HG03520 (cell line): ENCODE data around the gene ARRB2.
"Not testable (repeated sequence)": the region's sequence is repeated elsewhere in the genome, so short reads cannot be mapped to it uniquely, and the experiment has no call there.

Experiments used
- ATAC-seq: cut with Tn5 transposase; IDR thresholded peaks from one replicate; pipeline ENCODE4 v1.9.1; 2021; ENCODE audit warnings: mild to moderate bottlenecking, moderate library complexity; ENCODE audit not compliant: unreplicated experiment

ARRB2 gene

DNA sequence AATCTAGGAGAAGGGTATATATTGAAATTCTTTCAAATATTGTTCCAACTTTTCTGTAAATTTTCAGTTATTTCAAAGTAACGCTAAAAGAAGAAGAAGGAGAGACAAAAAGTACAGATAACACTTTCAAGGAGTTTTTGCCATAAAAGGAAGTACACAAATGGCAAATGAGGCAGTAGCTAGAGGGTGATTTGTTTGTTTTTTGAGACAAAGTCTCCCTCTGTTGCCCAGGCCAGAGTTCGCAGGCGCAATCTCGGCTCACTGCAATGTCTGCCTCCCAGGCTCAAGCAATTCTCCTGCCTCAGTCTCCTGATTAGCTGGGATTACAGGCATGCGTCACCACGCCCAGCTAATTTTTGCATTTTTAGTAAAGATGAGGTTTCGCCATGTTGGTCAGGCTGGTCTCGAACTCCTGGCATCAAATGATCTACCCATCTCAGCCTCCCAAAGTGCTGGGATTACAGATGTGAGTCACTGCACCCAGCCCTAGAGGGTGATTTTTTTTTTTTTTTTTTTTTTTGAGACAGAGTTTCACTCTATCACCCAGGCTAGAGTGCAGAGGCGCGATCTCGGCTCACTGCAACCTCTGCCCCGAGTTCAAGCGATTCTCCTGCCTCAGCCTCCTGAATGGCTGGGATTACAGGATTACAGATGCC lies 10.9 kb upstream of the ARRB2 start:
- ATAC-seq = not testable (repeated sequence)

DNA sequence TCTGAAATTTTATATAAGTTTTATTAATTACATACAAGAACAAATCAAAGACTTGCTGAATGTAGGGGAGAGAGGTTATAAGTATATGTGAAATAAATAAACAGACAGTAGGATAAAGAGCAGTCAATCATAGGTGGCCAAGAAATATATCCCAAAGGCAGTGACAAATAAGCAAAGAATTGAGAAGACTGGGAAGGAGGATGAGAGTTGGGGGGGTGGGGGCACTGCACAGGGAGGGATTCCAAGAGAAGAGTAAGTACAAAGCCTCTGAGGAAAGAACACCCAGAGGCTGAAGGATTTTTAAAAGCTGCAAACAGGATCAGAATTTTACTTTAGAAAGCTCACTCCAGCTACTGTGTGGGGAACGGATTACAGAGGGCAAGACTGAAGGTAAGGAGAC lies 9.3 kb upstream of the ARRB2 start:
- ATAC-seq = no peak

DNA sequence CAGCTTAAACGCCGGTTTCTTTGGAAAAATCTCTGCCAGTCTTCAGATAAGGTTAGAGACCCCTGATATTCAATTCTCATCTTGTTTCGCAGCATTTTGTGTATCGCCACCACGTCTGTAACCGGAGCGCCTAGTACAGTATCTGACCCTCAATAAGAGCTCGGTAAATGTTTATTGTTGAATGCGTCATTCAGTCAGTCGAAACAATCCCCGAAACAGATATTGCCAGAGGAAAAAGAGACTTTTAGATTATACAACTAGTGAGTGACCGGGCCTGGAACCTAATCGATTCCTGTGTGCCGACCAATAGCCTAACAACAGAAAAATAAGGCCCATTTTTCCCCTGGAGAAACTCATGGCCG lies 7.1 kb upstream of the ARRB2 start:
- no peak for ATAC-seq

- not testable (repeated sequence) for ATAC-seq
Observed at GRCh38 chr17:4704574-4704907, 5.9 kb upstream of the ARRB2 start.

DNA sequence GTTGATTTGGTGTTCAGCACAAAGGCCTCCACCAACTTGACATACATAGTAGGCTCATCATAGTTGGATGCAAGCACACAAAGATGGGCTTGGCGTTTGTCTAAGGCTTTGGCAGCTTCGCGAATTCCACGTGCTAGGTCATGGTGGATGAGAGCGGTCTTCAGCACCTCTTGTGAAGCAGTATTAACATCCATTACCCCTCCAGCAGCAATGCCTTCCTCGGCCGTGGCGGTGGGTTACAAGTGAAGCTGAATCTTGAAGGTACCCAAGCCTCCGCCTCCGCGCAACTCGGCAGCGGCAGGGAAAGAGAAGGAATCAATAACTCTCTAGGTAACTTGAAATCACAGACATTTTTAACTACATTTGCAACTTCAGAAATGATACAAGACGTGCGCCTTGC lies 5.4 kb upstream of the ARRB2 start:
- ATAC-seq = no peak

- no peak for ATAC-seq
Observed at GRCh38 chr17:4706121-4706520, 4.3 kb upstream of the ARRB2 start.

GRCh38 chr17:4708436-4708835 lies 2.0 kb upstream of the ARRB2 start:
- no peak for ATAC-seq

- ATAC-seq = no peak
Observed at GRCh38 chr17:4710693-4711634, 532 bp downstream of the ARRB2 start.

GRCh38 chr17:4711661-4712181 lies 1.3 kb downstream of the ARRB2 start:
- ATAC-seq = no peak

GRCh38 chr17:4712526-4712925 lies 2.1 kb downstream of the ARRB2 start:
- ATAC-seq = no peak

DNA sequence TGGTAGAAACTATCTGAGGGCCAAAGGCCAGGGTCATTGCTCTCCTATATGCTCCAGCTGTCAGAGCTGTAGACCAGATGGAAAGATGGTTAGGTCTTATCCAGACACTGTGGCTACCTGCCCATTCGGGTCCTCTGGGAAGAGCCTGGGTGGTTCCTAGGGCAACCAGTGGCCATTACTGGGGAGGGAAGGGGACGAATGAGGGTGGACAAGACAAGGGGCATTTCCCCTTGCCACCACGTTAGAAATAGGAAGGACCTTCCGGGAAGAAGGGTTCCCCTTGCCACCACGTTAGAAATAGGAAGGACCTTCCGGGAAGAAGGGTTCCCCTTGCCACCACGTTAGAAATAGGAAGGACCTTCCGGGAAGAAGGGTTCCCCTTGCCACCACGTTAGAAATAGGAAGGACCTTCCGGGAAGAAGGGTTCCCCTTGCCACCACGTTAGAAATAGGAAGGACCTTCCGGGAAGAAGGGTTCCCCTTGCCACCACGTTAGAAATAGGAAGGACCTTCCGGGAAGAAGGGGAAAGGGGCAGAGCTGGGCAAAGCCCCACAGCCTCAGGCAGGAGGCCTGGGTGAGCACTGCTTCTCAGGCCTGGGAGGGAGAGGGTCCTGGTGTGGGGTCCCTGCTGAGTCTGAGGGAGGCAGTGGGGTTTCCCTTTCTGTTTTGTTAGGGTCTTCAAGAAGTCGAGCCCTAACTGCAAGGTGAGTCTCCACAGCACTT lies 4.1 kb downstream of the ARRB2 start:
- not testable (repeated sequence) for ATAC-seq

GRCh38 chr17:4715063-4715744 lies 4.8 kb downstream of the ARRB2 start:
- no peak for ATAC-seq

- ATAC-seq = no peak
Observed at GRCh38 chr17:4716081-4716480, 5.6 kb downstream of the ARRB2 start.

GRCh38 chr17:4717791-4718190 lies 7.4 kb downstream of the ARRB2 start:
- no peak for ATAC-seq

- no peak for ATAC-seq
Observed at GRCh38 chr17:4718276-4718675, 7.8 kb downstream of the ARRB2 start.

DNA sequence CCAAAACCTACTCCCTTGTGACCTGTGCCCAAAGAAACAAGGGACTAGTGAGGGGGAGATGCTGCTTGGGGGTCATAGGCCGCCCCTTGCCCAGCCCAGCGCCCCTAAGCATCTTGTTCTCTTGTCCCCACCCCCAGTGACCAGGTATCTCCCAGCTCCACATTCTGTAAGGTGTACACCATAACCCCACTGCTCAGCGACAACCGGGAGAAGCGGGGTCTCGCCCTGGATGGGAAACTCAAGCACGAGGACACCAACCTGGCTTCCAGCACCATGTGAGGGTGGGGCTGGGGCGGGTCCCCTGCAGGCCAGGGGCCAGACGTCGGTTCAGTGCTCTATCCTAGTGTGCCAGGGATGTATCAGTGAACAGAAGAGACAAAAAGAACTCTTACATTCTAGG lies 8.7 kb downstream of the ARRB2 start:
- ATAC-seq = no peak

DNA sequence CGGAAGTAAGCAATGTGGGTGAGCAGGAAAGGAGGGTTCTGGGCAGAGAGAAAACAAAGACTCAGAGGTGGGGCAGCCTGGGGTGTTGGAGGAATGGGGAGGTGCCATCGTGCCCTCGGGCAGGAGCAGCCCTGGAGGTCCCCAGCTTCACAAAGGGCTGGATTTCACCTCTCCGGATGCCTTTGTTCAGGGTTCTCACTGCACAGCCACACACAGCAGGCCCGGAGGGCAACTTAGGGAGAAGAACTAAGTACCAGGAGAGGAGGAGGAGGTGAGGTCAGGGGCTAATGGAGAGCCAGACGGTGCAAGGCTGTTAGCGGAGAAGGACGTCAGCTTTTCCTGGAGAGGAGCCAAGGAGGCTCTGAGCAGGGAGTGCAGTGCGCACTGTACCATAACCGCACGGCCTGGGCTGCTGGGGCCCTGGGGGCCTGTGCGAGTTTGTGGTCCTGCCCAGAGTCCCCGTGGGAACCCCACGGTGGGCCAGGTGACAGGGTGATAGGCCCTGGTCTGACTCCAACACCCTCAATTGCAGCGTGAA lies 9.3 kb downstream of the ARRB2 start:
- ATAC-seq = no peak

DNA sequence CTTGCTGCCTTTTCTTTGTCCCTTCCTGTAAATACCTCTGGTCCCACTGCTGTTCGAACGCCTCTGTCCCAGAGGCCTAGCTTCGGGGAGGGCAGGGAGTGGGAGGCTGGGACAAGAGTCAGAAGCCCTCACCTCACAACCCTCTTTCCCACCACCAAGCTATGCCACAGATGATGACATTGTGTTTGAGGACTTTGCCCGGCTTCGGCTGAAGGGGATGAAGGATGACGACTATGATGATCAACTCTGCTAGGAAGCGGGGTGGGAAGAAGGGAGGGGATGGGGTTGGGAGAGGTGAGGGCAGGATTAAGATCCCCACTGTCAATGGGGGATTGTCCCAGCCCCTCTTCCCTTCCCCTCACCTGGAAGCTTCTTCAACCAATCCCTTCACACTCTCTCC lies 10.4 kb downstream of the ARRB2 start:
- ATAC-seq = no peak

GRCh38 chr17:4721203-4722135 lies 11.0 kb downstream of the ARRB2 start:
- no peak for ATAC-seq
